HG03378 (cell line): ENCODE measurements around the gene PERCC1.

Source experiments
- ATAC-seq: cut with Tn5 transposase; IDR thresholded peaks from one replicate; pipeline ENCODE4 v1.9.1; 2021; ENCODE audit warnings: mild to moderate bottlenecking, moderate library complexity; ENCODE audit not compliant: unreplicated experiment

PERCC1 gene

GRCh38 chr16:1408171-1408837 lies 22.6 kb upstream of the PERCC1 start:
- peak; percentile 61 for ATAC-seq

GRCh38 chr16:1412847-1413246 lies 18.0 kb upstream of the PERCC1 start:
- no peak for ATAC-seq

- no peak for ATAC-seq
Observed at GRCh38 chr16:1413684-1414531, 17.0 kb upstream of the PERCC1 start.

GRCh38 chr16:1414532-1415260 lies 16.2 kb upstream of the PERCC1 start, which contains the start of gene UNKL:
TSS of gene UNKL (minus strand) at chr16:1414704. CDS start at chr16:1414691, 13 bp downstream.
- ATAC-seq = no peak

GRCh38 chr16:1416521-1416941 lies 14.3 kb upstream of the PERCC1 start:
- ATAC-seq = no peak

- peak; percentile 13 for ATAC-seq
Observed at GRCh38 chr16:1420111-1420539, 10.8 kb upstream of the PERCC1 start.

GRCh38 chr16:1422076-1422475 lies 8.8 kb upstream of the PERCC1 start:
- ATAC-seq = no peak

- no peak for ATAC-seq
Observed at GRCh38 chr16:1424028-1424427, 6.8 kb upstream of the PERCC1 start.

GRCh38 chr16:1425616-1426370 lies 5.1 kb upstream of the PERCC1 start:
- no peak for ATAC-seq

- ATAC-seq = no peak
Observed at GRCh38 chr16:1426734-1427471, 4.0 kb upstream of the PERCC1 start.

GRCh38 chr16:1427473-1428461 lies 3.1 kb upstream of the PERCC1 start:
- ATAC-seq = no peak

GRCh38 chr16:1428511-1428910 lies 2.4 kb upstream of the PERCC1 start:
- no peak for ATAC-seq

- no peak for ATAC-seq
Observed at GRCh38 chr16:1429012-1429411, 1.9 kb upstream of the PERCC1 start.

GRCh38 chr16:1429631-1430030 lies 1.2 kb upstream of the PERCC1 start:
- no peak for ATAC-seq

- no peak for ATAC-seq
Observed at GRCh38 chr16:1430214-1430758, 592 bp upstream of the PERCC1 start.

GRCh38 chr16:1431497-1432270 lies 806 bp downstream of the PERCC1 start:
- no peak for ATAC-seq

GRCh38 chr16:1432388-1433262 lies 1.7 kb downstream of the PERCC1 start:
- no peak for ATAC-seq
